Epidermal melanocyte (primary cell): ENCODE measurements around the gene PIERCE2.
A peak's percentile ranks its signal among the peaks of the same experiment; 100 is the strongest.
"Not testable (repeated sequence)": the region's sequence is repeated elsewhere in the genome, so short reads cannot be mapped to it uniquely, and the experiment has no call there.

Source experiments
- DNase-seq: peaks from one replicate; pipeline ENCODE4 v3.0.0; 2011; ENCODE audit warnings: low spot score; ENCODE audit not compliant: insufficient read length

Gene PIERCE2

GRCh38 chr15:55408012-55408928, at the start of gene PIERCE2, which contains the start of gene CCPG1:
PIERCE2 (plus strand) TSS chr15:55408495; CDS start chr15:55408769, 274 bp downstream.
CCPG1 (minus strand) TSS chr15:55408359; CDS start chr15:55389424, 18,935 bp downstream.
- DNase-seq: peak; percentile 79

GRCh38 chr15:55360256-55360655, 48.0 kb upstream of the PIERCE2 start:
- DNase-seq: no peak

GRCh38 chr15:55361048-55361447, 47.2 kb upstream of the PIERCE2 start:
- DNase-seq: no peak

GRCh38 chr15:55362641-55363040, 45.7 kb upstream of the PIERCE2 start:
- no peak for DNase-seq

GRCh38 chr15:55366981-55367380, 41.3 kb upstream of the PIERCE2 start:
- no peak for DNase-seq

GRCh38 chr15:55372701-55373440, 35.4 kb upstream of the PIERCE2 start:
- DNase-seq: no peak

- no peak for DNase-seq
Observed at GRCh38 chr15:55379095-55379494, 29.2 kb upstream of the PIERCE2 start.

- DNase-seq: no peak
Observed at GRCh38 chr15:55381595-55381994, 26.7 kb upstream of the PIERCE2 start.

- no peak for DNase-seq
Observed at GRCh38 chr15:55383687-55384086, 24.6 kb upstream of the PIERCE2 start.

- DNase-seq: no peak
Observed at GRCh38 chr15:55387027-55387426, 21.3 kb upstream of the PIERCE2 start.

- no peak for DNase-seq
Observed at GRCh38 chr15:55389264-55389607, 19.1 kb upstream of the PIERCE2 start.

GRCh38 chr15:55394694-55395093, 13.6 kb upstream of the PIERCE2 start:
- DNase-seq: no peak

GRCh38 chr15:55398243-55398642, 10.1 kb upstream of the PIERCE2 start:
- no peak for DNase-seq

GRCh38 chr15:55400050-55400449, 8.2 kb upstream of the PIERCE2 start:
- DNase-seq: not testable (repeated sequence)

- no peak for DNase-seq
Observed at GRCh38 chr15:55401786-55402246, 6.5 kb upstream of the PIERCE2 start.

GRCh38 chr15:55402707-55403106, 5.6 kb upstream of the PIERCE2 start:
- no peak for DNase-seq

GRCh38 chr15:55403531-55403930, 4.8 kb upstream of the PIERCE2 start:
- no peak for DNase-seq

GRCh38 chr15:55407498-55408011, 740 bp upstream of the PIERCE2 start:
- no peak for DNase-seq

- not testable (repeated sequence) for DNase-seq
Observed at GRCh38 chr15:55408976-55409375, 681 bp downstream of the PIERCE2 start.

- not testable (repeated sequence) for DNase-seq
Observed at GRCh38 chr15:55417678-55418077, 9.4 kb downstream of the PIERCE2 start.

- DNase-seq: no peak
Observed at GRCh38 chr15:55420171-55420866, 12.0 kb downstream of the PIERCE2 start.
